GM18519 (cell line): ENCODE data around the gene WIPI1.
"Not testable (repeated sequence)": the region's sequence is repeated elsewhere in the genome, so short reads cannot be mapped to it uniquely, and the experiment has no call there.

Experiments used
- ATAC-seq: cut with Tn5 transposase; IDR thresholded peaks from one replicate; pipeline ENCODE4 v1.9.1; 2021; ENCODE audit warnings: mild to moderate bottlenecking, moderate library complexity; ENCODE audit not compliant: unreplicated experiment, low FRiP score

Gene WIPI1

DNA sequence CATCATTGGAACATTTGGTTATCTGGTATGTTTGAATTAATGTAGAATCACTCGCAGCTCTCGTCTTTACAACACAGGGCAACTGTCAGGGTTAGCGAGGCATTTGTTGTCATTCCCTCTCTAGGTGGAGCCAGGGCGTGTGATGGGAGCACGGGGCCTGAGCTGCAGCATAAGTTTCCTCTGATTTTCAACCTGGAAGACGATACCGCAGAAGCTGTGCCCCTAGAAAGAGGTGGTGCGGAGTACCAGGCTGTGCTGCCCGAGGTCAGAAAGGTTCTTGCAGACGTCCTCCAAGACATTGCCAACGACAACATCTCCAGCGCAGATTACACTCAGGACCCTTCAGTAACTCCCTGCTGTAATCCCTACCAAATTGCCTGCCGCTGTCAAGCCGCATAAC lies 37.2 kb downstream of the WIPI1 start:
- ATAC-seq: no peak

DNA sequence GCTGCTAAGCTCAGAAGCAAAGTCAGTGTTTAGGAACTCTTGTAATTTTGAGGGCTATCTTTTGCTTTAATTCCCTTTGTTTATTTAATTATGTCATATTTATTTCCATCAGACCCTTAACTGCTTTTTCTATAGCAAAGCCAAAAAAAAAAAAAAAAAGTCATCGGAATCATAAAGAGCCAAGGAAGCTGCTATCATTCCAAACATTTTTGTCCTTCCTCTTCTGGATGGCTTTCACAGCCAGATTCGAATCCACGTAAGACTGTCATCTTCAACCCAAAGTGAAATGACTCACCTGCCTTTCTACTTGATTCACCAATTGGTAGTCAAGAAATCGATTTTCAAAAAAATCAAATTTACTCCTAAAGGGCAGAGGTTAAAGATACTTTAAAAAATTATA lies 38.4 kb downstream of the WIPI1 start:
- no peak for ATAC-seq

DNA sequence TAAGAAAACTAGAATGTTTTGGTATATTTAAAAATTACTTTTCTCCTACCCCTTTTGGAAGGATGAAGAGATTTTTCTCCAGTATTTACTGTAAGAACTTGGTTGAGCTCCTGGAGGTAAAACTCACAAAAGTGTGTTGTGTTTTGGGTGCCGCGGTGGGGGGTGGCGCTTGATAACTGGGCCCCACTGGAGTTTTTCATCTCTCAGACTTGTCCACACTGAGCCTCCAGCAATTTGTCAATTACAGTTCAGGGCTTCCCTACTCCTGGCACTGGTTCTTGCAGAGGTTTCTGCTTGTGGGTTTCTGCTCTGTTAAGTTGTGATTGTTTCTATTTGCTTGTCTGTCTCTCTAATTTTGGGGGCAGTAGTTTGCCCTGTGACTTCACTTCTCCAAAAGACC lies 40.0 kb downstream of the WIPI1 start:
- ATAC-seq: no peak

DNA sequence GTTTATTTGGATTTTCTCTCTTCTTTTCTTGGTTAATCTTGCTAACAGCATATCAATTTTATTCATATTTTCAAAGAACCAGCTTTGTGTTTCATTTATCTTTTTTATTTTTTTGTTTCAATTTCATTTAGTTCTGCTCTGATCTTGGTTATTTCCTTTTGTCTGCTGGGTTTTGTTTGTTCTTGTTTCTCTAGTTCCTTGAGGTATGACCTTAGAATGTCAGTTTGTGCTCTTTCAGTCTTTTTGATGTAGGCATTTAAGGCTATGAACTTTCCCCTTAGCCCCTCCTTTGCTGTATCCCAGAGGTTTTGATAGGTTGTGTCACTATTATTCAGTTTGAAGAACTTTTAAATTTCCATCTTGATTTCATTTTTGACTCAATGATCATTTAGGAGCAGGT lies 42.4 kb downstream of the WIPI1 start:
- not testable (repeated sequence) for ATAC-seq

DNA sequence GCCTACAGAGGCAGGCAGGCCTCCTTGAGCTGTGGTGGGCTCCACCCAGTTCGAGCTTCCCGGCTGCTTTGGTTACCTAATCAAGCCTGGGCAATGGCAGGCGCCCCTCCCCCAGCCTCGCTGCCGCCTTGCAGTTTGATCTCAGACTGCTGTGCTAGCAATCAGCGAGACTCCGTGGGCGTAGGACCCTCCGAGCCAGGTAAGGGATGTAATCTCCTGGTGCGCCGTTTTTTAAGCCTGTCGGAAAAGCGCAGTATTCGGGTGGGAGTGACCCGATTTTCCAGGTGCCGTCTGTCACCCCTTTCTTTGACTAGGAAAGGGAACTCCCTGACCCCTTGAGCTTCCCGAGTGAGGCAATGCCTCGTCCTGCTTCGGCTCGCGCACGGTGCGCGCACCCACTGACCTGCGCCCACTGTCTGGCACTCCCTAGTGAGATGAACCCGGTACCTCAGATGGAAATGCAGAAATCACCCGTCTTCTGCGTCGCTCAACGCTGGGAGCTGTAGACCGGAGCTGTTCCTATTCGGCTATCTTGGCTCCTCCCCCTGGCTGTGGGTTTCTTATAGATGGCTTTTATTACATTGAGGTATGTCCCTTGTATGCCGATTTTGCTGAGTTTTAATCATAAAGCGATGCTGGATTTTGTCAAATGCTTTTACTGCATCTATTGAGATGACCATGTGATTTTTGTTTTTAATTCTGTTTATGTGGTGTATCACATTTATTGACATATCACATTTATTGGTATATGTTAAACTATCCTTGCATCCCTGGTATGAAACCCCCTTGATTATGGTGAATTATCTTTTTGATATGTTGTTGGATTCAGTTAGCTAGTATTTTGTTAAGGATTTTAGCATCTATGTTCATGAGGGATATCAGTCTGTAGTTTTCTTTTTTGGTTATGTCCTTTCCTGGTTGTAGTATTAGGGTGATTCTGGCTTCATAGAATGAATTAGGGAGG lies 43.4 kb downstream of the WIPI1 start:
- not testable (repeated sequence) for ATAC-seq

DNA sequence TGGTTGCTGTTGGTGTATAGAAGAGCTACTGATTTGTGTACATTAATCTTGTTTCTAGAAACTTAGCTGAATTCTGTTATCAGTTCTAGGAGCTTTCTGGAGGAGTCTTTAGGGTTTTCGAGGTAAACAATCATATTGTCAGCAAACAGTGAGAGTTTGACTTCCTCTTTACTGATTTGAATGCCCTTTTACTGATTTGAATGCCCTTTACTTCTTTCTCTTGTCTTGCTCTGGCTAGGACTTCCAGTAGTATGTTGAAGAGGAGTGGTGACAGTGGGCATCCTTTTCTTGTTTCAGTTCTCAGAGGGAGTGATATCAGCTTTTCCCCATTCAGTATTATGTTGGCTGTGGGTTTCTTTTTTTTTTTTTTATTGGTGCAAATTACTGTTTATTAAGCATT lies 49.6 kb downstream of the WIPI1 start:
- ATAC-seq: not testable (repeated sequence)

DNA sequence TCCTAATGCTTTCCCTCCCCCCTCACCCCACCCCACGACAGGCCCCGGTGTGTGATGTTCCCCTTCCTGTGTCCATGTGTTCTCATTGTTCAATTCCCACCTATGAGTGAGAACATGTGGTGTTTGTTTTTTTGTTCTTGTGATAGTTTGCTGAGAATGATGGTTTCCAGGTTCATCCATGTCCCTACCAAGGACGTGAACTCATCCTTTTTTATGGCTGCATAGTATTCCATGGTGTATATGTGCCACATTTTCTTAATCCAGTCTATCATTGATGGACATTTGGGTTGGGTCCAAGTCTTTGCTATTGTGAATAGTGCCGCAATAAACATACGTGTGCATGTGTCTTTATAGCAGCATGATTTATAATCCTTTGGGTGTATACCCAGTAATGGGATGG lies 53.5 kb downstream of the WIPI1 start:
- ATAC-seq: not testable (repeated sequence)

DNA sequence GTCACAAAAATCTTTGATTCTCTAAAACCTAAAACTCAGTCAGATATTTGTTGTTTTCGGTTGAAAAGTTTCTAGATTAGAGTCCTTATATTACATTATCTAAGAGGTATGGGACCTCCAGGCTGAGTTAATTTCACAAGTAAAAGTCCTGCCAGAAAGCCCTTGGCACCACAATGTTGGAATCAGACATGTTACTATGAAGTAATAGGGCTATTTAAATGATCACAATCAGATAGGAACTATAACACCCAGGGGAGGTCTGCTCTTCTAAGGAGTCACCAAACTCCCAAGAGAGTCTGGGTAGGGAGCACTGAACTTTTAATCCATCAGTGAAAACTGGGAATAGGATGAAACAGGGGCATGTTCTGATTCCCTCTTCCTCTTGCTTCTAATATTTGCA lies 54.2 kb downstream of the WIPI1 start:
- no peak for ATAC-seq

DNA sequence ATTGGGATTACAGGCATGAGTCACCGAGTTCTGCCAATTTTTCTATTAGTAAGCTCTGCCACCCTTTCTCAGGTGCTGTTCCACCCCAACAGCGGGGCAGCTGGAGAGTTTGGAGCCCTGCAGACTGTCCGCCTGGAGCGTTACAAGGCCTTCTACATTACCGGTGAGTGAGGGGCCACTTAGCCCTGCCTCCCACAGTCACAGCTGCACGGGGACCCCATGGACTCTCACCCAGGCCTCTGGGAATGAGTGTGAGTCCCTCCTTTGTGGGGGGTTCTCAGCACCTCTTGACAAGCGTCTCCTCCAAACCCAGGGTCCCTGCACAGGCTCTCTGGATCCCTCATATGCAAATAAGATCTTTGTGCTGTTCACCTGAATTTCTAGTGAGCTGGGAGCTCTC lies 56.0 kb downstream of the WIPI1 start:
- no peak for ATAC-seq

DNA sequence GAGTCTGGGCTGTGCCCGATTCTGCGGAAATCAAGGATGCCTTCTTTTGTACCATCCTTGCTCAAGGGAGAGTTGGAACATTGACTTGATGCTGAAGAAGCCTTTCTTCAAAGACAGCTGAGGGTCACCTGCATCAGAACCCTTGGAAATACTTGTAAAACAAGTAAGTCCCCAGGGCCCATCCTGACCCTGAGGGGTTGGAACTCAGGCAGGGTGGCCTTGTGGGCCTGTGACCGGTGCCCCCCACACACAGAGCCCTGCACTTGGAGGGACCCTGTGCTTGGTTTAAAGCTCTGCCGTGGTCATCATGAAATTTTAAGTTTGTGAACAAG lies 56.9 kb downstream of the WIPI1 start:
- ATAC-seq: no peak

DNA sequence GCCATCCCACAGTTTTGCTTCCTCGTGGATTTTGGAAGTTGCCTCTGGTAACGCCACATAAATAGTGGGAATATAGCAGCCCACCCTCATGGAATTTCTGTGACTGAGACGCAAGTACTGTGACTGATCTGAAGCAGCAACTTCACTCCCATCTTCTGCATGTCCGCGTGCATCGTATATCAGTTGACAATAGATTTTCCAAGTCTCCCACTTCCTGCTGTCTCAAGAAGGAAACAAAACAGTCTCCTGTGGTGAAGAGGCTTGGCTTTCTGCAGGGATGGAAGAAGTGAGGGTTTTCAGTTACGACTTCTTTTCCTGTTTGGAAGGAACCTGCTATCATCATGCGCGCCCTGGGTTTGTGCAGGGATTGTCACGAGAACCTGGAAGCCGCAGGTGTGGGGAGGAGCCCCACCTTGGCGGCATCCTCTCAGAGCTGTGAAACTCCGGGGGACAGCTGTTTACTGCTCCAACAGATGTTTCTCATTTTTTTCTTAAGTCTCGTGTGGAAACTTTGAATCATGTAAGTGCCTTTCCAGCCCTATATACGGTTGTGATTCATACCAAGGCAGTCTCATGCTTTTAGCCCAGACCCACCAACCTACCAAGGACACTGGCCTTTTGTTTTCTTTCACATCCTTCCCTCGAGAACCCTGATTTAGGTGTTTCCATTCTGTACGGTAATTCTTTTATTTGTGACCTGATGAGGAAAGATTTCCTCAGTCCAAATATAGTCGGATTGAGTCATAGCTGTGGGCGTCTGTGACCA lies 57.5 kb downstream of the WIPI1 start:
- ATAC-seq: no peak

DNA sequence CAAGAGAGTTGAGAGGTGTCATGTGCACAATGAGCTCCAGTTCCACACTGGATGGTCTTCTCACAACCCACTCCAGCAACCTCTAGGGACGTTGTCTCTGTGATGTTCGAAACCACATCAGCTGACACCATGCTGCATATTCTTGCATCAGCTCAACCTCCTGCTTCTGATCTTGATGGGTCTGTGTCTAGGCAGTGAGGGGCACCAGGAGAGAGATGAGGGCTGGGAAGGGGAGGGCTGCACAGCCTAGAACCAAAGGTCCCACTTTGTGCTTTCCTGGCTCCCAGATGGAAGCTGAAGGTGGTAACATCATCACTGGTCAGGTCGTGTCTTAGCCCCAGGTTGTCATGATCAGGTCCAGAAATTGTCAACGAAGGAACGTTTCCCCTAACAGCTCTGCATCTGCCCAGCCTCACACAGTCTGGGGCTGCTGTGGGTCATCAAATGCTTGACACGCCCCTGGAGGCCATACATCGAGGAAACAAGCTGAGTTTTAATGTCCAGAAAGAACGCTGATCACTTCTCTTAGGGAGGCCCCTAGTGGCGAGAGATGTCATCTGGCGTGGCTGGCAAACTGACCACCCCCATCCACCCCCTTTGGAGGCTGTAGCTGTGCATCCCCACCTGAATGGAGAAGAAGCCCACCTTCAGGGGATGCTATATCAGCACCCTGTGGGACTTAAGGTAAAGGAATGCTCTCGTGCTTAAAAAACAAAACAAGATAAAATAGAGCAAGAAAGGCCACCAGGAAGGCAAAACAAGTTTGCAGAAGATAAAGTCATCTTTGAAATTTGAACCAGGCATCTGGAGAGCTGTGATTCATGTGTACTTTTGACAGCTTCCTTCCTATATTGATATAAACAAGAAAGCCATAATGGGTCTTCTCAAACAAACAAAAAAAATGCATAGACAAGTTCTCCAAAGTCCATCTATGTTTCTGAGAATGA lies 58.3 kb downstream of the WIPI1 start:
- ATAC-seq: no peak

DNA sequence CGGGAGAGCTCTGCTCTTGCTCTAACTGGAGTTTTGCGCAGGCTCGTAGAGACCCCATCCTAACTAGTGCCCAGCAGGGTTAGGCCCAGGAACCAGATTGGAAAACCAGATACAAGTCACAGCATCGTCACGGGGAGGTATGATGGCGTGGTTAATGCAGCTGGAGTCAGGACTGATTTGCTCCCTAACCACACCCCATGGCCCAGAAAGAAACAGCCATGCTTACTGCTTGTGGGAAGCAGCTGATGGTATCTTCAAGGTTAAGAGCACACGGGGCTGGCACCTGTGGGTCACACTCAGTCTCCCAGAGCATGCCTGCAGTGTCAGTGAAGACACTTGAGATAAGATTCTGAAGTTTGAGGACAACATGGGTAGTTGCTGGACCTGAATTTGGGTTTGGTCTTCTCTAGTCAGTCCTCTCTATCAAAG lies 60.2 kb downstream of the WIPI1 start:
- no peak for ATAC-seq

DNA sequence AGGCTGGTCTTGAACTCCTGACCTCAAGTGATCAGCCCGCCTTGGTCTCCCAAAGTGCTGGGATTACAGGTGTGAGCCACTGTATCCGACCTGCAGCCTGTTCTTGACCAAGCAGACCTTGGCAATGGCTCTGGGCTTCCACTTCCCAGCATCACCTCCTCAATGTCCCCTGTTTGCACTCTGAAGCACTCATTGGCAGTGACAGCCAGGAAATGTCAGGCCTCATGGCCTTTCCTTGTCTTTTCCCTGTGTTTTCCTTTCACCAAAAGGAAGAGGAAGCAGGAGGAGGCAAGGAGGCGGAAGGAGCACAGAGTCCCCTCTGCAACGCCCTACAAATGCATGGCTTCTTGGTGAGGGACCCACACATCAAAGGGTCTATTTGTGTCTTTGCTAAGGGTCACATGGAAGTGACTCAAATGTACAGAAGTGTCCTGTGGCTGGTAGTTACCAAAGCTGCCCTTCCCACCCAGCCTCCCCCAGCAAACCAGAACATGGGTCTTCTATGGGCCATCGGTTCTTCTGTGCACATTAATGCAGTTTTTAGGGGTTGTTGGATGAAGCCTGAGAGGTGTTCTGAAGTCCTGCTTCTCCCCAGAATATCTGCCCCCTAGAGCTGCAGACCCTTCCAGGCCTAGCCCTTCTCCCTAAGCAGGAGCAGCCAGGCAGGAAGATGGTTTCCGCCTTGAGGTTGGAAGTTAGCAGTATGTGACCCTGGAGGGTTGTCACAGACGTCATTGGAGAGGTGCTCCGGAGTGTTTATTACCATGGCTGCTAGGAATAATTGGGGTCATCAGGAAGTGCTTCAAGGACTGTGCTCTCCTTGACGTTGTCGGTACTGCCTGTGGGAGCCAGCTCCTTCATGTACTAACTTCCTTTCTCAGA lies 60.8 kb downstream of the WIPI1 start:
- ATAC-seq: no peak

DNA sequence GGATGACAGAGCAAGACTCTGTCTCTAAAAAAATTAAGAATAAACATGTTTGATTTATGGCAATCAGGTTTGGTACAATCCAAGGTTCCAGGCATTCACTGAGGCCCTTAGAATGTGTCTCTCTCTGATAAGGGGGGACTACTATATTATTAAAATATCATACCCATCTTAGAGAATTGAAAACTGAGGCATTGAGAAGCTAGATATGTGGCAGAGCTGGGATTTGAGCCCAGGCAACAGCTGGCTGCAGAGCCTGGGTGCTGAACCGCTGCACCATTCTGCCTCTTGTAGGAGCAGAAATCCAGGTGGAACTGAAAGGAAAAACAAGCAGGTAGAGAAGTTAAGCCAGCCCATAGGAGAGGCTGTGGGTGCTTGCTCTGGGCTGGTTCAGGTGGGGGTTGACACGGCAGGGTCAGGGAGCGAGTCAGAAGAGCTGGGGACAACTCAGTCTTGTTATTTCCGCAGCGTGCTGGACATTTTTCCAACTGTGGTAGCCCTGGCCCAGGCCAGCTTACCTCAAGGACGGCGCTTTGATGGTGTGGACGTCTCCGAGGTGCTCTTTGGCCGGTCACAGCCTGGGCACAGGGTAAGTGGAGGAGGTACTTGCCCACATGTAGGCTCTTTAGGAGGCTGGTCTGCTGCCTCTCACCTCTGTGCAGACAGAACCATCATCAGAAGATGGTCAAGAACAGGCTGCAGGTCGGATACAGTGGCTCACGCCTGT lies 62.5 kb downstream of the WIPI1 start:
- no peak for ATAC-seq

DNA sequence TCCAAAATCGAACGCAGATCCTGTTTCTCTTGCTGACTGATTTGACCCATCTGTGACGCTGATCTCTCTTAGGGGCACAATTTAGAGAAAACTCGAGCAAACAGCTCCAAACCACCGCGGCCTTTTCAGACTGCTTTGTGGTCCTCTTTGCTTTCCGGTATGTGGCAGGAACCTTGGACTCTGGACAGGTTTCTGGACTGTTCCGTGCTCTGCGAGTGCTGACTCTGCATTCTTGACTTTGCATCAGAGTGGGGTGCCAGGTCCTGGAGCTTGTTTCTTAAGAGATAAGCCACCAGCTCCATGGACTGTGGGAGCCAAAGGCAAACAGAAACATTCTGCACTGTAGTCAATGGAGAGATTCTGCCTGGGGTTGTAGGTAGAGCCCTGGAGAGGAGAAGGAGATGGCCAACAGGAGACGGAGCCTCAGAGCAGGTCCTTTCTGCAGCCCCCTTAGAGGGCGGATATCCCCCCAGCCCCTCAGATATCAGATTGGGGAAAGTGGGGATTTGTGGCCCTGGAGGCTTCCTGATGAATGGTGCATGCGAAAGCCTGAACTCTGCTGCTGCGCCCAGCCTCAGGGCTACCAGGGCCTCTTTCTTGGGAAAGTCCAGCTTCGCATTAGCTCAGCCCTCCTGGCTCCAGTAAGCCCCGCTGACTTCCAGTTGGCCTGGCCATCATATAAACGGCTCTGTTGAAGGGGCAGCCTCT lies 65.6 kb downstream of the WIPI1 start:
- ATAC-seq: no peak

DNA sequence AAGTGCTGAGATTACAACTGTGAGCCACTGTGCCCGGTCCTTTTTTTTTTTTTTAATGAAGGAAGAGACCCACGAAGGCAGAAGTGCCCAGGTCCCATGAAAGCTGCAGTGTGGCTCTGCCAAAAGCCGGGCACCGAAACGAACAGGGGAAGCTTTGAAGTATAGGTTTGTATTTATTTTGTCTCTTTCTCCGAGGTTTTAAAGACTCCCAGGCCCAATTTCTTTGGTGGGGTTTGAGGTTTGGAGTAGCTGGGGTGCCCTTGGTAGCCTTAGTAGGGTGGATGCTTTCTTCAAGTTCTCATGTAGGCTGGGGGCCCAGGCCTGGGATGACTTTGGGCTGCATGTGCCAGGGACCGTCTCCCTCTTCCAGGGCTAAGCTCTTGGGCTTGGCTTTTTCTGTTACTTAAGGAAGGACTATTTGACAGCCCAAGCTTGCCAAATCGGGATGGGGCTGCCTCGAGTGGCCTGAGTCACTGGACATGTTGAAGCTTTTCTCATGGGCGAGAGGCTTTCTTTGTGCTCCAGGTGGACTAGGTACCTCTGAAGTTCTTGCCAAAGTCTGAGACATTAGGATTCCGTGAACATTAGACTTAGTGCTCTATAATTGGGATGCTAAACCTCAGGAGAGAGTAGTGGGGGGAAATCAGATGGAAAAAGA lies 66.3 kb downstream of the WIPI1 start:
- ATAC-seq: no peak

DNA sequence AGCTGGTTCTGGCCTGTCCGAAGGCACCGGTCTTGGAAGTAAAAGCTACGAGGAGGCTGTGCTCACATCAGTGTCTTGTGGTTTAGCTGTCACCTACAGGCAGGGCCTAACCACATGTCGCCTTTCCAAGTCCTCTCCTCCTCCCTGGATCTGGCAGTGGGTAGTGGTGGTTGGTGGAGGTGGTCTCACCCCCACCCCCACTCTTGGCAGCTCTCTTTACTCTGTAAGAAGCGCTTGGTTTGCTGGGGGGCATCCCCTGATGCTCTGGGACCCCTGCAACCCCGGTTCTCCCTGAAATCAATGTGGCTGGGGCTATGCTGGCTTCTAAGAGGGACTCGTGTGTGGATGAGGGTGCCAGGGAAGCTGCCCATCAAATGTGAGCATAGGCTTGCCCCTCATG lies 68.3 kb downstream of the WIPI1 start:
- no peak for ATAC-seq
